Heart right ventricle (tissue), 16 donors: ENCODE measurements around the gene OSBP. TPM values are rescaled to one million over a fixed set of nuclear protein-coding genes. Genes with fewer than 3 reads are reported as not detected.

Experiments
- ATAC-seq, 8 donors: fragments of 200-7000 bp; cut with Tn5 transposase; one replicate each; pipeline ENCODE4 v1.9.1; 2020; ENCODE audit warnings: mild to moderate bottlenecking in 8 of 8, moderate library complexity in 8 of 8, moderate number of reproducible peaks in 1 of 8
- DNase-seq, 2 donors: peaks; one replicate each; pipeline ENCODE4 v3.0.0-alpha.2; 2020
- H3K27ac ChIP-seq, 10 donors: fragments of 200-600 bp; sonication (generic) in 2 of 10; one replicate each; pipeline versions ENCODE4 v1.5.0 to v1.8.0; 2020 to 2022; ENCODE audit warnings: mild to moderate bottlenecking in 3 of 10
- H3K27me3 ChIP-seq, 7 donors: fragments of 200-600 bp; one replicate each; pipeline ENCODE4 v1.8.0; 2021 to 2022; ENCODE audit warnings: mild to moderate bottlenecking in 2 of 7
- H3K36me3 ChIP-seq, 9 donors: fragments of 200-600 bp; sonication (generic) in 1 of 9; one replicate each; pipeline versions ENCODE4 v1.5.0 to v1.8.0; 2020 to 2022; ENCODE audit warnings: mild to moderate bottlenecking in 2 of 9
- H3K4me1 ChIP-seq, 9 donors: fragments of 200-600 bp; sonication (generic) in 1 of 9; one replicate each; pipeline versions ENCODE4 v1.5.0 to v1.8.0; 2020 to 2022; ENCODE audit warnings: mild to moderate bottlenecking in 4 of 9
- H3K4me3 ChIP-seq, 10 donors: fragments of 200-600 bp; sonication (generic) in 2 of 10; one replicate each; pipeline versions ENCODE4 v1.5.0 to v1.8.0; 2020 to 2022; ENCODE audit warnings: mild to moderate bottlenecking in 7 of 10, moderate library complexity in 2 of 10
- H3K9me3 ChIP-seq, 11 donors: fragments of 200-600 bp in 10 of 11; sonication (generic) in 2 of 11; one replicate each; pipeline versions ENCODE4 v1.5.0 to v1.8.0; 2013 to 2022; ENCODE audit warnings: mild to moderate bottlenecking in 2 of 11, control low read depth in 1 of 11, moderate library complexity in 1 of 11
- WGBS, 2 donors: extraction: QIAGEN DNeasy Blood & Tissue Kit; methylation state at CpG; one replicate each; pipeline ENCODE4 v1.1.7; 2013; ENCODE audit warnings: inconsistent platforms in 1 of 2; 5-methylcytosine and 5-hydroxymethylcytosine counted together
- intact Hi-C, 10 donors: fragments of 100-400 bp; cut with DNase I; formaldehyde crosslinking; loops; one replicate each; pipeline versions ENCODE4 v1.11.1 to v1.14.2; 2022
- polyA plus RNA-seq, 2 donors: library from polyadenylated mRNA; stranded (reverse); fragments of 200-250 nt; gene quantifications; one replicate each; pipeline ENCODE4 v1.2.3, GENCODE V29; 2013
- total RNA-seq, 10 donors: library from RNA; stranded (reverse); fragmentation: NEBNext Ultra II Directional in 3 of 10; extraction: Animal tissue kit (Norgen Biotek cat#: 25700) in 3 of 10; gene quantifications; one replicate each; pipeline versions ENCODE4 v1.2.1 to v1.2.4, GENCODE V29; 2021 to 2023
- TF ChIP-seq, protein P1 (sequence below), 9 donors: fragments of 200-600 bp; sonication (generic) in 2 of 9; IDR thresholded peaks; one replicate each; pipeline versions ENCODE4 v1.5.0 to v1.8.0; 2021 to 2022; ENCODE audit warnings: antibody characterized with exemption in 9 of 9, mild to moderate bottlenecking in 5 of 9, moderate library complexity in 1 of 9
- donor health status: Arrhythmogenic right ventricular cardiomyopathy.
- donor health status: ischemic (EF 13 %, LVEDD 7.1; RV severe dilation, severe dysfunction).
- donor health status: healthy with polysubstance abuse.
- donor health status: DM: no; HTN: yes; CAD: no.
- donor health status: DM: no; HTN: no; CAD: no.
- donor health status: ischemic (EF 25% LVEDD 6.9; RV normal size, moderate dysfunction).
- donor health status: ischemic (EF 25% LVEDD 5.7; RV mildly dilated, moderate dysfunction).
- donor health status: healthy.
- donor health status: DM: yes; HTN: yes; CAD: no.
- donor health status: Ischemic cardiomyopathy.
- donor health status: ischemic (EF 35%, LVEDD 5.7; RV mildly dilated, moderate dysfunction).
- donor health status: nonischemic (EF 11% LVEDD 7.7; RV severe dilation, severe dysfunction).
- donor health status: DM: yes; HTN: yes; CAD: no.
- donor health status: PGD.
- donor health status: ischemic (EF 29% LVEDD 5.4; RV normal size, mild dysfunction).
- donor health status: nonischemic (EF 23%, LVEDD 6.1; RV moderate dilation, normal function).

OSBP gene
- total and polyA plus RNA-seq, 12 donors = 11.2 to 46.8 (median 39.0) TPM

GRCh38 chr11:59607703-59608454 lies 7.7 kb downstream of the OSBP start:
- Histone ChIP-seq H3K4me3 (no peak overlapping the region), H3K27me3 (no peaks in the 10 kb centered on the region), H3K4me1 (peaks cover 0 to 52% (median 23%) of the 10 kb centered on the region in 9 donors), H3K36me3 (peaks cover 0 to 78% (median 59%) of the 10 kb centered on the region in 9 donors), H3K9me3 (no peaks in the 10 kb centered on the region), H3K27ac (no peak overlapping the region)
- DNase-seq (no peak), ATAC-seq (no peak)
- TF ChIP-seq, protein P1, sequence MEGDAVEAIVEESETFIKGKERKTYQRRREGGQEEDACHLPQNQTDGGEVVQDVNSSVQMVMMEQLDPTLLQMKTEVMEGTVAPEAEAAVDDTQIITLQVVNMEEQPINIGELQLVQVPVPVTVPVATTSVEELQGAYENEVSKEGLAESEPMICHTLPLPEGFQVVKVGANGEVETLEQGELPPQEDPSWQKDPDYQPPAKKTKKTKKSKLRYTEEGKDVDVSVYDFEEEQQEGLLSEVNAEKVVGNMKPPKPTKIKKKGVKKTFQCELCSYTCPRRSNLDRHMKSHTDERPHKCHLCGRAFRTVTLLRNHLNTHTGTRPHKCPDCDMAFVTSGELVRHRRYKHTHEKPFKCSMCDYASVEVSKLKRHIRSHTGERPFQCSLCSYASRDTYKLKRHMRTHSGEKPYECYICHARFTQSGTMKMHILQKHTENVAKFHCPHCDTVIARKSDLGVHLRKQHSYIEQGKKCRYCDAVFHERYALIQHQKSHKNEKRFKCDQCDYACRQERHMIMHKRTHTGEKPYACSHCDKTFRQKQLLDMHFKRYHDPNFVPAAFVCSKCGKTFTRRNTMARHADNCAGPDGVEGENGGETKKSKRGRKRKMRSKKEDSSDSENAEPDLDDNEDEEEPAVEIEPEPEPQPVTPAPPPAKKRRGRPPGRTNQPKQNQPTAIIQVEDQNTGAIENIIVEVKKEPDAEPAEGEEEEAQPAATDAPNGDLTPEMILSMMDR (IDR thresholded peaks at IDR 0.05) = no peak
- intact Hi-C loops = no loop called here
- 95% methylated on average over 6 of the region's 6 CpGs for WGBS, 2 donors

GRCh38 chr11:59602432-59602831 lies 13.1 kb downstream of the OSBP start:
- DNase-seq (no peak), ATAC-seq (no peak)
- H3K27ac ChIP-seq = no peak overlapping the region
- TF ChIP-seq, protein P1 (IDR thresholded peaks at IDR 0.05) = no peak
- peaks cover 0 to 2% (median 0%) of the 10 kb centered on the region in 9 donors for H3K4me1 ChIP-seq
- 93 to 94% methylated on average over 6 of the region's 6 CpGs for WGBS, 2 donors
- peaks cover 0 to 100% (median 82%) of the 10 kb centered on the region in 9 donors for H3K36me3 ChIP-seq
- no peak overlapping the region for H3K4me3 ChIP-seq
- no peaks in the 10 kb centered on the region for H3K27me3 ChIP-seq
- no peaks in the 10 kb centered on the region for H3K9me3 ChIP-seq
- intact Hi-C loops = loop anchor here in 1 of 10 donors (5.0 kb wide), 1 partner anchor 45 kb away; no protein-coding TSS in a partner anchor

DNA sequence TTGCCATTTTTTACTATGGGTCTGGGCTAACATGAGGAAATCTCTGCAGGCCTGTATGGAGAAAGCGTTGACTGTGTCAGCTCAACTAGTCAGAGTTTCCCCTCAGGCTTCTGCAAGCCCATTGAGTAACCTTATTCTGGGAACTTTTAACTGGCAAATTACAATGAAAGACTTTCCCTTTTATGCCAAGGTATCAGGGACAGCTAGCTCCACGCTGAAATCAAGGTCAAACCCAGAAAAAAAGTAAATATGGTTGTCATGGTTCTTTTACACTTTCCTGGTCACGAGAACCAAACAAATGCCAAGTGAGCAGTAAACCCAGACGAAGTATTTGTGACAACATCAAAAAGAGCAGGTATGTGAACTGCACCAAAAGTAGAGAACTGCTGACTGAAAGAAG lies 13.8 kb downstream of the OSBP start:
- Histone ChIP-seq H3K36me3 (peaks cover 0 to 100% (median 78%) of the 10 kb centered on the region in 9 donors), H3K4me1 (no peaks in the 10 kb centered on the region), H3K4me3 (no peak overlapping the region), H3K27ac (no peak overlapping the region), H3K27me3 (no peaks in the 10 kb centered on the region), H3K9me3 (no peaks in the 10 kb centered on the region)
- ATAC-seq = no peak
- WGBS, 2 donors = 86 to 90% methylated on average over 4 of the region's 4 CpGs
- intact Hi-C loops = loop anchor here in 1 of 10 donors (5.0 kb wide), 1 partner anchor 46 kb away; no protein-coding TSS in a partner anchor
- TF ChIP-seq, protein P1 (IDR thresholded peaks at IDR 0.05) = no peak
- no peak for DNase-seq

DNA sequence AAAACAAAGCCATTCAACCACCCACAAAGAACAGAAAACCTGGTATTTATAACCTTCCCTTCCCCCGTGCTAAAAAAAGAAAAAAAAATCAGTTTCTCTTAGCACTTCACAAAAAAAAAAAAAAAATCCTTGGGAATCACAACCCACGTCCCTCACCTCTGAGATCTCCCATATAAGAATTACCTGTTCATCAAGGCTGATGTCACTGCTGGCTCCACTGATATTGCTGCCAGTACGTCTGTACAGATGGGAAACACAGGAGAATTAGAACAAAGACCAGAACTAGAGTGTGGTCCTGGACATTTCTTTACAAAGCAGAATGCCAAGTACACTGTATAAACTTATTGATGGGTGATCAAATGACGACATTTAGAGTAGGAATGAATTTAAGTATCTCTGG lies 14.9 kb downstream of the OSBP start:
- Histone ChIP-seq H3K9me3 (no peaks in the 10 kb centered on the region), H3K27ac (no peak overlapping the region), H3K36me3 (peaks cover 0 to 100% (median 71%) of the 10 kb centered on the region in 9 donors), H3K4me3 (no peak overlapping the region), H3K27me3 (no peaks in the 10 kb centered on the region), H3K4me1 (no peaks in the 10 kb centered on the region)
- intact Hi-C loops = loop anchor here in 1 of 10 donors (5.0 kb wide), 1 partner anchor 47 kb away; no protein-coding TSS in a partner anchor
- WGBS, 2 donors = 84% methylated on average over 4 of the region's 4 CpGs
- ATAC-seq (no peak), DNase-seq (no peak)
- TF ChIP-seq, protein P1 (IDR thresholded peaks at IDR 0.05) = no peak
